NCI-H69 (cell line): ENCODE results near the gene PTPRA.

Source experiments
- DNase-seq: peaks from one replicate; lab custom pipeline; 2025; lab: John Stamatoyannopoulos, UW

The PTPRA gene

DNA sequence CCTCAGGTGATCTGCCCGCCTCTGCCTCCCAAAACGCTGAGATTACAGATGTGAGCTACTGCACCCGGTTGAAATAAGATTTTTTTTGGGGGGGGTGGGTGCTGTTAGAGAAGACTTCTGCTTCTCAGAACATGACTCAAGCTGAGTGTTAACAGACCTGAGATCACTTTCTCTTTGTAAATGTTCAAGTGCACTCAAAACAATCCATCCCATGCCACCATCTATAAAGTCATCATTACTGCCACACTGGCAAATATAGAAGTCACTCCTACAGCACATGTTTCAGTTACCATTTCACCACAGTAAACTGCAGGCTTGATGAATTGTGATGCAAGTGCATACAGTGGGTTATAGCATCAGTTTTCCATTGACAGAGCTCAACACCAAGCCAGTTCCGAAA lies 23.8 kb upstream of the PTPRA start:
- no peak for DNase-seq

DNA sequence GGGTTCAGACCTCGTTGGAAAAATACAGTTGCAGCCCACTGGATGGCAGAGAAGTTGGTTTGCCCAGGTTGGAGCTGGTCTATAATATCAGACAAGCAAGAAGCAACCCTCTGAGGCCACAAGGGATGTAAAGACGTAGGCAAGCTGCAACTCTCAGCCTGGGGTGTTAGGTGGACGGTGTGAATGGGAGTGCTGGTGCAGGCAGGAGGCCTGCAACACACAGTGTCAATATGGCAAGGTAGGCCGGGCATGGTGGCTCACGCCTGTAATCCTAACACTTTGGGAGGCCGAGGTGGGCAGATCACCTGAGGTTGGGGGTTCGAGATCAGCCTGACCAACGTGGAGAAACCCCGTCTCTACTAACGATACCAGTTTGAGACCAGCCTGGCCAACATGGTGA lies 22.2 kb upstream of the PTPRA start:
- DNase-seq, result no peak

DNA sequence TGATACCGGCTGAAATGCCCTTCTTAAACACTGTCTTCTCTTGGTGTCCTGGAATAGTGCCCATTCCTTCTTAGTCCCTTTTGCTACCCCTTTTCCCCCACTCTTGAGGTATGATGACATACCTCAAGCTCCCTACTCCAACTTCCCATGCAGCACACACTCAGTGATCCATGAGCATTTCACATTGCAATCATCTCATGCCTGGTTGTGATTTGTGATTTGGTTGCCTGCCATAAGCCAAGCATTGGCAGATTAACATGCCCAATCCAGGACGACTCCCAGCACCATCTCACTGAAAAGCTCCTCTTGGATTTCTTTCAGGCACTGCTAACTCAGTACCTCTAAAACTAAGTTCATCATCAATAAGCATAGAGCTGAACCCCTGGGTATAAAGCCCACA lies 14.7 kb upstream of the PTPRA start:
- no peak for DNase-seq

DNA sequence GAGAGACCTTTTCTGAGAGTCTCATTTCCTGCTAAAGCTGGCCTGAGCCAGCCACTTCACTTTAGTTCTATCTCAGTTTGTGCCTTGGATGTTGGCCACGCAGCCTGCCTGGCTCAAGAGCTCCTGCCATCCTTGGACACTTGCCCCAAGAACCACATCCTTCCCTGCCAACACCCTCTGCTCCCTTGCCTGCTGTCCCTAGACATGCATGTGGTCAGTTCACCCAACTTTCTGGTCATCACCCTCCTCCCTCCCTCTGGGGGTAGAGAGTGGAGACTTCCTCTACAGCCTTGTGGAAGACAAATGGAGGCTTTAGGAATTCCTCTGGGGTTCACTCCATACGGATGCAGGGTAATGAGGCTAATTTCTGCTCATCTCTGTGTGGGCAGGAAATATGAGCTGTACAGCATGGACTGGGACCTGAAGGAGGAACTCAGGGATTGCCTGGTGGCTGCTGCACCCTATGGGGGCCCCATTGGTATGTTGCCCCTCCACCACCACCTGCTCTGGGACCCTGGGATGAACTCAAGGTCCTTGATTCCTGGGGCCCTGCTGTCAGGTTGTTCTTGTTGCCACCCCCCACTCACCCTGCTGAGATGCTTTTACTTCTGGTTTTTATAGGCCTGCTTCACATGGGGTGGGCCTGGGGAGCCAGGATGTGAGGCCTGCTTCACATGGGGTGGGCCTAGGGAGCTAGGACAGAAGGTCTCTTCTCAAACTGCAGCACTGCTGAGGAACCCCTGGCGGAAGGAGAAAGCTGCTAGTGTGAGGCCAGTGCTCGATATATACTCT lies 13.8 kb upstream of the PTPRA start:
- DNase-seq, result no peak

DNA sequence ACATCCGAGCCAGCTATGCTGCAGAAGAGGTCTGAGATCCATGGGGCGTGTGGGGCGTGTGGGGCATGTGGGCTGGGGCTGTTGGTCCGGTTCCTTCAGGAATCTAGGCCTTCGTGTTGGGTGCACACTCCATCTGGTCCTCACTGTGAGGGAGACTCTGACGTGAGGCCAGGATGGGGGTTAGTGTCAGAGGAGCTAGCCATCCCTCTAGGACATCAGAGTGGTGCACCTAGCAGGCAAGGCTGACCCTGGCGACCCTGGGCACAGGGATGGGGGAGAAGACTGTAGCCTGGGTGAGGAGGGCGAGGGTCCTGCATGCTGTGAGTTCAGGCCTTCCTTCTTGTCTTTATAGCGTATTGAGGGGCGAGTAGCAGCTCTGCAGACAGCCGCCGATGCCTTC lies 8.7 kb upstream of the PTPRA start:
- DNase-seq, result no peak

DNA sequence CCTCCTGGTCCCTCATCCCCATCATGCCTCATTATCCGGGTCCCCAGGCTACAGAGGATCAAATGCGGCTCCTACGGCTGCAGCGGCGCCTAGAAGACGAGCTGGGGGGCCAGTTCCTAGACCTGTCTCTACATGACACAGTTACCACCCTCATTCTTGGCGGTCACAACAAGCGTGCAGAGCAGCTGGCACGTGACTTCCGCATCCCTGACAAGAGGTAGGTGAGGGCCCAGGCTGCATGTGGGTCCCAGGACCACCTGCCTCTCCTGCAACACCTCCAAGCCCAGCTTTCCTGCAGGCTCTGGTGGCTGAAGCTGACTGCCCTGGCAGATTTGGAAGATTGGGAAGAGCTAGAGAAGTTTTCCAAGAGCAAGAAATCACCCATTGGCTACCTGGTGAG lies 8.2 kb upstream of the PTPRA start:
- DNase-seq, result no peak

DNA sequence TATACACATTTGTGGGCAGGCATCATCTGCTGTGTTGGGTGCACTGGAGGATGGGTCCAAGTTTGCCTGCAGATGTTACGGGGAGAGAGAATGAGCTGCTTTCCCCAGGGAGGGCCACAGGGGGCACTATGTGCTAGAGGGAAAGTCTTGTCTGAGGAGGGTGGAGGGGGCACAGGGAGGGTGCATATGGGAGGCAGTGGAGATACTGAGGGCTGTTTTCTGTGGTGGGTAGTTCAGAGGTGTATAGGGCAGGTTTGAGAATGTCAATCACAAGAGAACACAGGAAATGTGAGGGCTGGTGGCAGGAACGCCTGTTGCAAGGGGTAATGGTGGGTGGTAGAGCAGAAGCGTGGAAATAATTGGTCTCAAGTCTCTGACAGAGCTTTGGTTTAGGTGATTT lies 7.7 kb upstream of the PTPRA start:
- peak; percentile 9 for DNase-seq

DNA sequence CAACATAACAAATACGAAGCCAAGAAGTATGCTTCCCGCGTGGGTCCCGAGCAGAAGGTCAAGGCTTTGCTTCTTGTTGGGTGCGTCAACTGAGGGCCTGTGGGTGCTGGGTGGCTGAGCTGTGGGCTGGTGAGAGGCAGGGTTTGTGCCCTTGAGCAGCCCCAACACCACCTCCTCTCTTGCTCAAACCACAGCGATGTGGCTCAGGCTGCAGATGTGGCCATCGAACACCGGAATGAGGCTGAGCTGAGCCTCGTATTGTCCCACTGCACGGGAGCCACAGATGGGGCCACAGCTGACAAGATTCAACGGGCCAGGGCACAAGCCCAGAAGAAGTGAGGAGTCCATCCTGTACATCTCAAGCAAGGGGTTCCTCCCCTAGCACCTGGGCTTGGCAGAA lies 7.0 kb upstream of the PTPRA start:
- no peak for DNase-seq

DNA sequence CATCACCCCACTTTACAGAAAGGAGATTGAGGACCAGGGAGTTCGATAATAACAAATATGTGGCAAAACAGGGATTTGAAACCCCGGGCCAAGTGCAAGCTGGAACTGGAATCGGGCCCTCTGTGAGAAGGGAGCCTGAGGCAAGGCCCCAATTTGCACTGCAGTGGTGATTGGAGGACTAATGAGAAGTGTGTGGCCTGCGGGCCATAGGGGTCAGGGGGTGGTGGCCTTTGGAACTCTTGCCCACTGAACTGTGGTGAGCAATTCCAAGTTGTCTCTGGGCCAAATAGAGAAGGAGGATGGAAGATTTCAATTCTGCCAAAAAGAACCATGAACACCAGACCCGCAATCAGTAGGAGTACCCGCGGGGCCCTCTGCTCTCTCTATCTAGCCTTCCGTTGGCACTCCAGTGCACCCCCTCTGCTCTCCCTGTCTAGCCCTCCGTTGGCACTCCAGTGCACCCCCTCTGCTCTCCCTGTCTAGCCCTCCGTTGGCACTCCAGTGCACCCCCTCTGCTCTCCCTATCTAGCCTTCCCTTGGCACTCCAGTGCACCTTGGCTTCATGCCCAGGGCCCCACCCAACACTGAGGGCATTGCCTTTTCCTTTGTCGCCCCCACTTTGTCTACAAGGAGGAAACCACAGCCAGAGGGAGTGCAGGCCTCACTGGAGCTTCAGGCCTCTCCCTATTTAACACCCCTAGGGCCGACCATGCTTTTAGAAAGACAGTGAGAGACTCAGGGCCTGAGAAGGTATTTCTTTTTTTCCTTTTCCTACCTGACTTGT lies 6.0 kb upstream of the PTPRA start:
- peak; percentile 17 for DNase-seq

DNA sequence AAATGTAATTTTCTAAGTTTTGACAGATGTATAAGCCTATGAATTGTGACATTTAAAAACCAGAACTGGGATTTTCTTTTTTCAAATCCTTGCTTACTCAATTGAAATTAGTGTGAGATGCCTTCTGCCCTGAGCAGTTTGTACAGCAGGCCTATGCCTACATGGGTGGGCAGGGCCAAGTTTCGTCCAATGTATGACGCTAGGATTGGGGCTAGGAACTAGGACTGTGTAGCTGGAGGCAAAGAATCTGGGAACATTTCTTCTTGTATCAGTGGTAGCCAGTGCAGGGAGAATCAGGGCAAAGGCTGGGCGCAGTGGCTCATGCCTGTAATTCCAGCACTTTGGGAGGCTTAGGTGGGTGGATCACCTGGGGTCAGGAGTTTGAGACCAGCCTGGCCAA lies 3.9 kb upstream of the PTPRA start:
- DNase-seq, result no peak

DNA sequence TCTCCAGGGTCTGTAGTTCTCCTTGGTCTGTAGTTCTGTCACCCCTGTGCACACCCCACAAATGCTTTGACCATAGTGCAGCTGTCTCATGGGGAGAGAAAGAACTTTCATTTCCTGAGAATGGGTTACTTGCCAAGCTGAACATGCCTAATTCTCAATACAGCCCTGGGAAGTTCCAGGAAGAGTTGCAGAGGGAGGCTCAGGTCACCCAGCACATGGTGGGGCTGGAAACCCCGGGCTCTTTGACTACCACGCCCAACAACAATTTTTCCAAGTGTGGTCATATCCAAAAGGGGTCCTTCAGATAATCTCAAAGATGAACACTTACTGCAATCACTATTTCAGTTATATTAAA lies 2.2 kb upstream of the PTPRA start:
- peak; percentile 18 for DNase-seq

DNA sequence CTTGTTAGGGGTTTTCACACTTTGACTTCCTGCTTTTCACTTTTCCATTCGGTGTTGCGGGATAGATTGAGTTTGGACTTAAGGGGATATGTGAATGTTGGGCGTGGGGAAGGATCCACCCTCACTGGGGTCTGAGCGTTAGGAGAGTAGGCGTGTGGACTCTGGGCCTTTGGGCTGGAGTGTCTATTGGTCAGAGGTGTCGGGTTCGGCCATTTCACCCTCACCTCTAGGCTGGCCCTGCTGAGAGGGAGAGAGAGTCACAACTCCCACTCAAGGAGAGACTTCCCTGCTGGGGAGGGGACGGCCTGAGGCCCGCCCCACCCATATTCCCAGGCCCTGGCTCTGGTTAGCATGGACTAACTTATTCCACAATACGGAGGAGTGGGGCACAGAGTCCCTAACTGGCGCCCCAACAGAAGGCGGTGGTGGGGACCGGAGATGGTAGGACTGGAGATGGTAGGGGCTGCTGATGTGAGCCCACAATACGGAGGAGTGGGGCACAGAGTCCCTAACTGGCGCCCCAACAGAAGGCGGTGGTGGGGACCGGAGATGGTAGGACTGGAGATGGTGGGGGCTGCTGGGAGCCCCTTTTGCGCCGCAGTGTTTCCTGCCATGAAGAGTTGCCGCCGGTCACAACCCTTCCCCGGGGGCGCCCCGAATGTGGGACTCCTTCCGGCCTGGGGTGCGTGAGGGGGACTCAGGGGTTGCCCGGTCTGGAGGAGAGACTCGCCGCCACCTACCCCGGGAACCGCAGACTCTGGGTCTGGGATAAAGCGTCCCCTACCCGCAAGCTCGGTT lies 1.4 kb upstream of the PTPRA start:
- DNase-seq, result peak; percentile 23

DNA sequence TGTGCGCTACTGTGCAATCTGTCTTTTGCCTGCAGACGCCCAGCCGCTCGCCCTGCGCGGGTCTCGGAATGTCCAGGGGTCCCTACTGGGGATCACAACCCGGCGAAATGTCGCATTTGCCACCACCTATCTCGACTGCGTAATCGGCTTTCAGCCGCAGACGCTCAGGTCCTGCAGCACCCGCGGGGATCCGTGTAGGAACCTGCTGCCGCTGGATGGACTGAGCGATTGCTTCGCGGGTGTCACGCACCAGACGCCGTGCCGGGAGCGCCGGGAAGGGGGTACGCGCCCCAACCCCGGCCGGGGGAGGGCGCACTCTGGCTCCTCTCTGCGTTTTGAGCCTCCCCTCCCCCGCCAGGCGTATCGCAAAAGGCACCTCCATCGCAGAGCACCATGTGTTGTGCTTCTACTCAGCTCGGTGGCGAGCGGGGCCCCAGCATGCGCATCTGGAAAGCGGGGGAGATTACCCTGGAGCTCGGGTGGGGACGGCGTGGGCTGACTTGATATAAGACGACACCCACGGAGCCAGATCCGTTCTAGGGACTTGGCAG lies 747 bp upstream of the PTPRA start:
- peak; percentile 79 for DNase-seq

DNA sequence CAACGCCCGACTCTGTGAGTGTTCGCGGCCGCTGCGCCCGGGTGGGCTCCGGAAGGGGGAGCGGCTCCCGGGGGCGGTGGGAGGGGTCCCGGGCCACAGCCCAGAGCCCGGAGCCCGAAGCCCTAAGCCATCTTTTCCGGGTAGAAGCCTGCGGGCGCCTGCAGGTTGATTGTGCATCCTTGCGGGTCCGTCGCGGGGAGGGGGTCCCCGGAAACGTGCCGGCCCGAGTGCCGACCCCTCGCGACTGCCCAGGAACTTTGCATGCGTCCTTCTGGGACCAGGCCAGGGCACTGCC lies 413 bp downstream of the PTPRA start:
- peak; percentile 81 for DNase-seq

DNA sequence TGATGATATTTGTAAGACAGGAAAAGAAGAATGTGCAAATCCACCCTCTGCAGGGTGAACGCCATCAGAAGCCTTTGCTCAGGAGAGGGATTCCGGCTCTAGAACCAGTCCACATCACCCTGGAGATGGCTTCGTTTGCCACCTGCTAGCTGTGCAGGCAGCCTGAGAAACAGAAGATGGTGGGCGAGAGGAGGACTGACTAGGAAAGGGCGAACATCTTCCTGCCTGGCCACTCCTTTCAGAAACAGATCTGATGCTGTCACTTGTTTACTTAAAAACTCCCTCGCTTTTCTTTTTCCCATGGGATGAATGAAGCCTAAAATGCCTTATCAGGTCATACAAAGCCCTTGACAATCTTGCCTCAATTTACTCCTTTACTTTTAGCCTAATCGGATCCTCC lies 1.2 kb downstream of the PTPRA start:
- peak; percentile 28 for DNase-seq

DNA sequence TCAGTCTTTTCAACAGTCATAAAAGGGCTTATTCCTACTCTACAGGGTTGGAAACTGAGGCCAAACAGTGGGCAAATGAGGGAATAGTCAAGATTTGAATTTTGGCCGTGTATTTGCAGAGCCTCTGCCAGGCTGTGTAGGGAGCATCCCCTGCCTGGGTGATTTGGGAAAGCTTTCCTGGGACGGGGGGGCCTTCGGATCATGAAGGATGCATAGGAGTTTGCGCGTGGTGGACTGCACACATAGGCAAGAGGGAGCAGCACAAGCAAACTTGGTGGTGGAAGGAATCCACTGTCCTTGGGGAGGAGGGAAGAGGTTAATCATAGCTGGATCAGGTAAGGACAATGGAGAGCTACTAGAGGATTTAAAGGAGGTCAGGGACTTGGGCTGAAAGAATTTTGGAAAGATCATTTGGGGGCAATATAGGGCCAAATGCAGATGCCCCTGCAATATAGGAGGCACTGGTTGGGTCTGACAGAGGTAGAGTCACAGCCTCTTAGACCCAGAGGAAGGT lies 2.5 kb downstream of the PTPRA start:
- DNase-seq, result no peak

DNA sequence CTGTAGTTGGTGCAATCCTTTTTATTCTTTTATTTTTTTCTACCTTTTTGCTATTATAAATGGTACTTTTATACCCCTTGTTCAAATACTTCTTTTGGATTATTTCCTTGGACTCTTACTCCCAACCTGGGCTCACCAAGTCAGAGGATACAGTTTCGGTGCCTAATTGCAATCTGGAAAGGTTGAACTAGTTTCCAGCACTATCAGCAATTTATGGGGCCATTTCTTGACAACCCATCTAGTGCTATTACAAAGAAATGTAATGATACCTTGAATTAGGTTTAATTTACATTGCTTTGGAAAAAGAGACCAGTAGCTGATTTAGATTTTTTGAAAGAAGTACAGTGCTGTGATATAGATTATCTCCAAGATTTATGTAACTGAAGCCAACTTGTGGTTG lies 5.2 kb downstream of the PTPRA start:
- DNase-seq, result no peak

DNA sequence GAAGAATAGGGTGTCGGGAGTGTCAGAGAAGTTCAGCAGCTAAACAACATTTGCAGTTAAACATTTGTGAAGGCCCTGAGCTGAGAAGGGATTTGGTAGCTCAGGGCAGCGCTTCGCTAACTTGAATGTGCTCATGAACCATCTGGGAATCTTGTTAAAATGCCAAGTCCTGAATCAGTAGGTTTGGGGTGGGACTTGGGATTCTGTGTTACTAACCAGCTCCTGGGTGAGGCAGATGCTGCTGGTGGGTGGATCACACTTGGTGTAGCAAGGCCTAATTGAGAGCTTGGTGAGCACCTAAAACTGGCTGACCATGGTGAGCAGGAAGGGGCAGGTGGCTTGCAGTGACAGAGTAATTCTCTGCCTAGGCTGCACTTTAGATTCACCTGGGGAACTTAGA lies 5.9 kb downstream of the PTPRA start:
- peak; percentile 76 for DNase-seq

DNA sequence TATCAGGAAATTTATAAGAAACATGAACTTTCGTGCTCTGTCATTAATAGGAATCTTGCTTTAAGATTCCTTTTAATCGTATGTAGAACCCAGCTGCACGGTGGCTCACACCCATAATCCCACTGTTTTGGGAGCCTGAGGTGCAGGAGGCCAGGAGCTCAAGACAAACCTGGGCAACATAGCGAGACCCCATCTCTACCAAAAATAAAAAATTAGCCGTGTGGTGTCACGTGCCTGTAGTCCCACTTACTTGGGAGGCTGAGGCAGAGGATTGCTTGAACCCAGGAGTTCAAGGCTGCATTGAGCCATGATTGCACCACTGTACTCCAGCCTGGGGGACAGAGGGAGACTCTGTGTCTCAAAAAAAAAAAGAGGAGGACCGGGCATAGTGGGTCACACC lies 7.4 kb downstream of the PTPRA start:
- DNase-seq, result no peak

DNA sequence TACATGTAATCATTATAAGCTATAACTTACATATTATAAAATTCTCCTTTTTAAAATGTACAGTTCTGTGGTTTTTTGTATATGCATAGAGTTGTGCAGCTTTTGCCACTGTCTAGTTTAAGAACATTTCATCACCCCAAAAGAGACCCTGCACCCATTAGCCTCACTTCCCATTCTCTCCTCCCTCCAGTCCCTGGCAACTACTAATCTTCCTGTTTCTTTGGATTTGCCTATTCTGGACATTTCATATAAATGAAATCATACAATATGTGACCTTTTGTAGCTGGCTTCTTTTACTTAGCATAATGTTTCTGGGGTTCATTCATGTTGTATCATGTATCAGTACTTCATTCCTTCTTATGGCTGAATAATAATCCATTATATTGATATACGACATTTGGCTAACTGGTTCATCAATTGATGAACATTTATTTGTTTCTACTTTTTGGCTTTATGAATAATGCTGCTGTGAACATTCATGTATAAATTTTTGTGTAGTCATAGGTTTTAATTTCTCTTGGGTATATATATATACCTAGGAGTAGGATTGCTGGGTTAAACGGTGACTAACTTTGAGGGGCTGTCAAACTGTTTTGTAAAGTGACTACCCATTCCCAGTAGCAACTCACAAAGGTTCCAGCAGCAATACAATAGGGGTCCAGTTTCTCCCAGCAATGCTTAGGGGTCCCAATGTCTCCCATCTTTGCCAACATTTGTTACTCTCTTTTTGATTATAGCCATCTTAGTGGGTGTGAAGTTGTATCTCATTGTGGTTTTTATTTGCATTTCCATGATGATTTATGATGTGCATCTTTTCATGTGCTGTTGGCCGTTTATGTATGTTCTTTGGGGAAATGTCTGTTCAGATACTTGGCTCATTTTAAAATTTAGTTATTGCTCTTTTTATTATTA lies 10.7 kb downstream of the PTPRA start:
- no peak for DNase-seq

DNA sequence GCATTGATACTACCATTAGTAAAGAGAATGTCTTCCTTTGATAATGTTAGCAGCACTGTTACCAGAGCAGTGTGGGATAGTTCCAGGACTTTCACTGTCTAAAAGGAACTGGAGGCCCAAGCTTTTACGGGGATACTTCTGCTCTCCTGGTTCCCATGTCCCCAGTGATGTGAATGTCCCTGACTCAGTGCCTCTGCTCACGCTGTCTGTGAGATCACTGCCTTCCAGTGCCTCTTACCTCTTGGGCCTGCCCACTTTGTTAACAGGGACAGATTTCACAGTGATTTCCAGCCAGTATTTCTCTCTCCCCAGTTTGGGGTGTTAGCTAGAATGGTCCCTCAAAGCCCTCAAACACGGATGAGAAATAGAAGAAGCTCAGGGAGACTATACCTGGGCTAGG lies 14.4 kb downstream of the PTPRA start:
- DNase-seq, result no peak
